ENCODE results near the gene OR2AG1.
"Not testable (repeated sequence)": the region's sequence is repeated elsewhere in the genome, so short reads cannot be mapped to it uniquely, and the experiment has no call there.

OR2AG1 gene

DNA sequence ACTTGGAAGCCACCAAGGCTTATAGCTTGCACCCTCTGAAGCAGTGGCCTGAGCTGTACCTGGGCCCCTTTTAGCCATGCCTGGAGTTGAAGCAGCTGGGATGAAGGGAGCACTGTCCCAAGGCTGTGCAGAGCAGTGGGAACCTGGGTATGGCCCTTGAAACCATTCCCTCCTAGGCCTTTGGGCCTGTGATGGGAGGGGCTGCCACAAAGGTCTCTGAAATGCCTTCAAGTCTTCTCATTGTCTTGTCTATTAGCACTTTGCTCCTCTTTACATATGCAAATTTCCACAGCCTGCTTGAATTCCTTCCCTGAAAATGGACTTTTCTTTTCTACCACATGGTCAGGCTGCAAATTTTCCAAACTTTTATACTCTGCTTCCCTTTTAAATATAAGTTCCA, 18.3 kb downstream of the OR2AG1 start:
- H3K4me3 ChIP-seq (ENCODE audit: low read depth, low read length); H3K9me3 ChIP-seq (ENCODE audit: control insufficient read depth, insufficient read depth, low read length); H3K36me3 ChIP-seq (ENCODE audit: control insufficient read depth, insufficient read depth, low read length); H3K9ac ChIP-seq (ENCODE audit: low read depth, low read length); H3K4me1 ChIP-seq (ENCODE audit: control insufficient read depth, insufficient read depth, low read length); H3K27me3 ChIP-seq (ENCODE audit: control insufficient read depth, insufficient read depth, low read length): not testable (repeated sequence)

GRCh38 chr11:6812390-6813005, 29.7 kb downstream of the OR2AG1 start:
- no peak overlapping the region for H3K4me3 ChIP-seq (ENCODE audit: low read depth, low read length)
- H3K36me3 ChIP-seq (ENCODE audit: control insufficient read depth, insufficient read depth, low read length), result no peaks in the 10 kb centered on the region
- no peak overlapping the region for H3K9ac ChIP-seq (ENCODE audit: low read depth, low read length)
- peaks cover 2% of the 10 kb centered on the region for H3K27me3 ChIP-seq (ENCODE audit: control insufficient read depth, insufficient read depth, low read length)
- H3K4me1 ChIP-seq (ENCODE audit: control insufficient read depth, insufficient read depth, low read length), result no peaks in the 10 kb centered on the region
- H3K9me3 ChIP-seq (ENCODE audit: control insufficient read depth, insufficient read depth, low read length), result no peaks in the 10 kb centered on the region

DNA sequence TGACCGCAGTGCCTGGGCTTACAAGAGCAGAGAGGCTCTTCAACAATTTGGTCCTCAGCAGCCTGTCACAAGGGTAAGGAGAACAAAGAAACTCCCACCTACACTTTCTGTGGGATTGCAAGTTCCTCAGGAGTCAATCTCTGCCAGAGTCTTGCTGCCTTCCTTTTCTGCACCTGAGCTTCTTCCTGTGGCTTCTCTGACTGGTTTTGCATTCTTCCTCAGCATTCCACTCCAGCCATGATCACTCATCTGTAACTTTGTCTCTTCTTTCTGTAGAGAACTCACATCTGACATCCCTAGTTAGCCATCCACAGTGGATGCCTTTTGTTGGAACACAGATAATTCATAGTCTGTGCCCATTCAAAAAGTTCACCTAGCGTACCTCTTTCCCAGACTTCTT, 30.8 kb downstream of the OR2AG1 start:
- H3K9ac ChIP-seq (ENCODE audit: low read depth, low read length), result no peak overlapping the region
- H3K36me3 ChIP-seq (ENCODE audit: control insufficient read depth, insufficient read depth, low read length), result no peaks in the 10 kb centered on the region
- H3K4me1 ChIP-seq (ENCODE audit: control insufficient read depth, insufficient read depth, low read length), result no peaks in the 10 kb centered on the region
- no peaks in the 10 kb centered on the region for H3K9me3 ChIP-seq (ENCODE audit: control insufficient read depth, insufficient read depth, low read length)
- no peak overlapping the region for H3K4me3 ChIP-seq (ENCODE audit: low read depth, low read length)
- peaks cover 2% of the 10 kb centered on the region for H3K27me3 ChIP-seq (ENCODE audit: control insufficient read depth, insufficient read depth, low read length)

GRCh38 chr11:6817694-6818093, 34.9 kb downstream of the OR2AG1 start:
- Histone ChIP-seq H3K4me3 (ENCODE audit: low read depth, low read length) (no peak overlapping the region), H3K9ac (ENCODE audit: low read depth, low read length) (no peak overlapping the region), H3K27me3 (ENCODE audit: control insufficient read depth, insufficient read depth, low read length) (peaks cover under 1% of the 10 kb centered on the region), H3K9me3 (ENCODE audit: control insufficient read depth, insufficient read depth, low read length) (no peaks in the 10 kb centered on the region), H3K36me3 (ENCODE audit: control insufficient read depth, insufficient read depth, low read length) (no peaks in the 10 kb centered on the region), H3K4me1 (ENCODE audit: control insufficient read depth, insufficient read depth, low read length) (no peaks in the 10 kb centered on the region)

DNA sequence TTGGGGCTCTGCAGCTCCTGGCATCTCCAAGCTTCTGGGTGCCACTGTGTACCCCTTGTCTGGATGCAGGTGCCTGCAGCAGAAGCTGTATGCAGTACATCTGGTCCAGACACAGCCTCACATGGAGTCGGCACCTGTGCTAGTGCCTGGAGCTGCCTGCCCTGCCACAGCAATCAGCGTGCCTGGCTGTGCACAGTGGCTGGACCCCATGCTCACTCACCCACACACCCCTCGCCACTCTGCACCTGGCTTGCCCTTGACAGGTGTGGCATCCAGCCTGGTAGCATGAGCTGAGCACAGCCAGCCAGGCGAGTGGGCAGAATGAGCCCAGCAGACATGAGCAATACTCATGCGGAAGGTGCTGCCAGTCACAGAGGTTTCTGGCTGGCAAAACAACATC, 36.1 kb downstream of the OR2AG1 start:
- Histone ChIP-seq H3K9ac (ENCODE audit: low read depth, low read length) (no peak overlapping the region), H3K36me3 (ENCODE audit: control insufficient read depth, insufficient read depth, low read length) (no peaks in the 10 kb centered on the region), H3K9me3 (ENCODE audit: control insufficient read depth, insufficient read depth, low read length) (no peaks in the 10 kb centered on the region), H3K4me1 (ENCODE audit: control insufficient read depth, insufficient read depth, low read length) (no peaks in the 10 kb centered on the region), H3K27me3 (ENCODE audit: control insufficient read depth, insufficient read depth, low read length) (no peaks in the 10 kb centered on the region), H3K4me3 (ENCODE audit: low read depth, low read length) (no peak overlapping the region)

GRCh38 chr11:6824136-6824823, 41.5 kb downstream of the OR2AG1 start:
- no peak overlapping the region for H3K9ac ChIP-seq (ENCODE audit: low read depth, low read length)
- no peaks in the 10 kb centered on the region for H3K9me3 ChIP-seq (ENCODE audit: control insufficient read depth, insufficient read depth, low read length)
- H3K36me3 ChIP-seq (ENCODE audit: control insufficient read depth, insufficient read depth, low read length), result no peaks in the 10 kb centered on the region
- no peaks in the 10 kb centered on the region for H3K27me3 ChIP-seq (ENCODE audit: control insufficient read depth, insufficient read depth, low read length)
- H3K4me1 ChIP-seq (ENCODE audit: control insufficient read depth, insufficient read depth, low read length), result no peaks in the 10 kb centered on the region
- H3K4me3 ChIP-seq (ENCODE audit: low read depth, low read length), result no peak overlapping the region

- Histone ChIP-seq H3K4me1 (ENCODE audit: control insufficient read depth, insufficient read depth, low read length) (no peaks in the 10 kb centered on the region), H3K27me3 (ENCODE audit: control insufficient read depth, insufficient read depth, low read length) (no peaks in the 10 kb centered on the region), H3K9ac (ENCODE audit: low read depth, low read length) (no peak overlapping the region), H3K9me3 (ENCODE audit: control insufficient read depth, insufficient read depth, low read length) (no peaks in the 10 kb centered on the region), H3K36me3 (ENCODE audit: control insufficient read depth, insufficient read depth, low read length) (no peaks in the 10 kb centered on the region), H3K4me3 (ENCODE audit: low read depth, low read length) (no peak overlapping the region)
Observed at GRCh38 chr11:6825231-6825744, 42.5 kb downstream of the OR2AG1 start.

GRCh38 chr11:6828103-6828502, 45.3 kb downstream of the OR2AG1 start:
- no peaks in the 10 kb centered on the region for H3K4me1 ChIP-seq (ENCODE audit: control insufficient read depth, insufficient read depth, low read length)
- no peaks in the 10 kb centered on the region for H3K9me3 ChIP-seq (ENCODE audit: control insufficient read depth, insufficient read depth, low read length)

DNA sequence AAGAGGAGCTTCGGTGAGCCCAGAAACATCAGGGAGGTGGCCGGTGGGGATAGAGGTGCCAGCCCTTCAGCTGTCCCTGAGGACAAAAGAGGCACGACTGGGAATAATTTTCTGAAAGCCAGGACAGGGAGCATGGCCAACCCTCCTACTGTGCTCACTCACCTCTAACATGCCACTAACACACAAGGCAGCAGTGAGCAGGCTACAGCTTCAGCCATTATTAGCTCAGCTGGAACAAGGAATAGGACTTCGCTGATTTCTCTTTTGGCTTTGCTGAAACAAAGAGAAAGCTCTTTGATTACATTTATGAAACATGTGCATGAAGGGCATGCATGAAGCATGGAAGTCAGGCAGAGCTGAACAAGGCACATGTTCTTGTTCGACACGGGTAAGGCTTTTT, 50.5 kb downstream of the OR2AG1 start:
- Histone ChIP-seq H3K27me3 (ENCODE audit: control insufficient read depth, insufficient read depth, low read length) (no peaks in the 10 kb centered on the region), H3K9ac (ENCODE audit: low read depth, low read length) (no peak overlapping the region), H3K4me3 (ENCODE audit: low read depth, low read length) (no peak overlapping the region), H3K36me3 (ENCODE audit: control insufficient read depth, insufficient read depth, low read length) (no peaks in the 10 kb centered on the region), H3K9me3 (ENCODE audit: control insufficient read depth, insufficient read depth, low read length) (no peaks in the 10 kb centered on the region), H3K4me1 (ENCODE audit: control insufficient read depth, insufficient read depth, low read length) (no peaks in the 10 kb centered on the region)

More at GRCh38 chr11:6828103-6828502, 45.3 kb downstream of the OR2AG1 start:
- Histone ChIP-seq H3K27me3 (ENCODE audit: control insufficient read depth, insufficient read depth, low read length) (no peaks in the 10 kb centered on the region), H3K9ac (ENCODE audit: low read depth, low read length) (no peak overlapping the region), H3K4me3 (ENCODE audit: low read depth, low read length) (no peak overlapping the region), H3K36me3 (ENCODE audit: control insufficient read depth, insufficient read depth, low read length) (no peaks in the 10 kb centered on the region)

- H3K9ac ChIP-seq (ENCODE audit: low read depth, low read length), result no peak overlapping the region
- no peaks in the 10 kb centered on the region for H3K36me3 ChIP-seq (ENCODE audit: control insufficient read depth, insufficient read depth, low read length)
- H3K27me3 ChIP-seq (ENCODE audit: control insufficient read depth, insufficient read depth, low read length), result no peaks in the 10 kb centered on the region
- H3K4me1 ChIP-seq (ENCODE audit: control insufficient read depth, insufficient read depth, low read length), result no peaks in the 10 kb centered on the region
- no peak overlapping the region for H3K4me3 ChIP-seq (ENCODE audit: low read depth, low read length)
- no peaks in the 10 kb centered on the region for H3K9me3 ChIP-seq (ENCODE audit: control insufficient read depth, insufficient read depth, low read length)
Observed at GRCh38 chr11:6834021-6834420, 51.2 kb downstream of the OR2AG1 start.
